A673 (cell line): ENCODE data around the gene CLDN1. TPM values are rescaled to one million over a fixed set of nuclear protein-coding genes. Genes with fewer than 3 reads are reported as not detected.

Source experiments
- BruUV-seq: library from RNA; stranded (reverse); fragments of 400-500 nt; replicated peaks from 2 replicates; lab custom pipeline; 2021; lab: Mats Ljungman, UMichigan
- CTCF ChIA-PET: fragments of 300-600 bp; sonication (Branson Sonifier 250); formaldehyde crosslinking; loops from one replicate; lab custom pipeline; 2022; ENCODE audit warnings: antibody characterized with exemption; lab: Charles Lee
- POLR2A ChIA-PET: fragments of 300-600 bp; sonication (Branson Sonifier 250); formaldehyde crosslinking; loops from one replicate; lab custom pipeline; 2022; ENCODE audit warnings: antibody characterized with exemption; ENCODE audit not compliant: low non-redundant PET; lab: Charles Lee
- DNase-seq: peaks from one replicate; pipeline ENCODE4 v3.0.0-alpha.2; 2015; ENCODE audit warnings: low spot score
- H3K27ac ChIP-seq: fragments of 200-600 bp; sonication (generic); 2 replicates; pipeline ENCODE4 v1.5.1; 2016; ENCODE audit warnings: mixed run types, low read depth, mild to moderate bottlenecking, mixed read lengths, antibody characterized with exemption, low read length; ENCODE audit not compliant: poor library complexity, severe bottlenecking
- H3K27me3 ChIP-seq: fragments of 200-600 bp; sonication (generic); replicated peaks from 2 replicates; pipeline ENCODE4 v1.6.1; 2017; ENCODE audit warnings: mixed run types, low read depth, mild to moderate bottlenecking, mixed read lengths, antibody characterized with exemption, low read length; ENCODE audit not compliant: insufficient read depth, poor library complexity
- H3K36me3 ChIP-seq: fragments of 200-600 bp; sonication (generic); 2 replicates; pipeline ENCODE4 v1.6.1; 2016; ENCODE audit warnings: mixed run types, mild to moderate bottlenecking, mixed read lengths, antibody characterized with exemption, low read length; ENCODE audit not compliant: insufficient read depth, poor library complexity, severe bottlenecking
- H3K4me1 ChIP-seq: fragments of 200-600 bp; sonication (generic); 2 replicates; pipeline ENCODE4 v1.6.1; 2017; ENCODE audit warnings: mixed run types, mild to moderate bottlenecking, mixed read lengths, antibody characterized with exemption, low read length; ENCODE audit not compliant: insufficient read depth, poor library complexity, severe bottlenecking
- H3K4me3 ChIP-seq: fragments of 200-600 bp; sonication (generic); 2 replicates; pipeline ENCODE4 v1.5.1; 2016; ENCODE audit warnings: low read depth, mixed run types, mild to moderate bottlenecking, mixed read lengths, low read length; ENCODE audit not compliant: poor library complexity, severe bottlenecking
- H3K9me3 ChIP-seq: fragments of 200-600 bp; sonication (generic); 2 replicates; pipeline ENCODE4 v1.6.1; 2016; ENCODE audit warnings: mixed run types, low read depth, mild to moderate bottlenecking, mixed read lengths, antibody characterized with exemption, low read length; ENCODE audit not compliant: poor library complexity, severe bottlenecking
- EZH2 ChIP-seq: fragments of 200-600 bp; sonication (generic); IDR thresholded peaks from 2 replicates; pipeline ENCODE4 v1.6.1; 2017; ENCODE audit warnings: borderline replicate concordance, low read depth, mild to moderate bottlenecking, mixed read lengths, antibody characterized with exemption, low read length; ENCODE audit not compliant: poor library complexity, severe bottlenecking
- intact Hi-C: fragments of 100-400 bp; cut with micrococcal nuclease; formaldehyde crosslinking; loops from one replicate; pipeline ENCODE4 v1.10.0; 2022; ENCODE audit not compliant: unreplicated experiment
- total RNA-seq: library from RNA; stranded (reverse); gene quantifications from 2 replicates; pipeline ENCODE4 v1.2.3, GENCODE V29; 2021
- TF ChIP-seq, protein P1 (sequence below): fragments of 300-800, 200-600 bp; sonication (generic); conservative IDR thresholded peaks from 2 replicates; pipeline ENCODE4 v1.5.1; 2017; ENCODE audit warnings: low read depth, mild to moderate bottlenecking, antibody characterized with exemption, low read length, moderate library complexity, mixed read lengths

CLDN1 gene
- total RNA-seq, 1 experiment from 2014 or later = 184 TPM

- POLR2A ChIA-PET = no interaction called here
- BruUV-seq = no TSS peak
- intact Hi-C loops = no loop called here
- TF ChIP-seq EZH2 = no peak
- TF ChIP-seq, protein P1, sequence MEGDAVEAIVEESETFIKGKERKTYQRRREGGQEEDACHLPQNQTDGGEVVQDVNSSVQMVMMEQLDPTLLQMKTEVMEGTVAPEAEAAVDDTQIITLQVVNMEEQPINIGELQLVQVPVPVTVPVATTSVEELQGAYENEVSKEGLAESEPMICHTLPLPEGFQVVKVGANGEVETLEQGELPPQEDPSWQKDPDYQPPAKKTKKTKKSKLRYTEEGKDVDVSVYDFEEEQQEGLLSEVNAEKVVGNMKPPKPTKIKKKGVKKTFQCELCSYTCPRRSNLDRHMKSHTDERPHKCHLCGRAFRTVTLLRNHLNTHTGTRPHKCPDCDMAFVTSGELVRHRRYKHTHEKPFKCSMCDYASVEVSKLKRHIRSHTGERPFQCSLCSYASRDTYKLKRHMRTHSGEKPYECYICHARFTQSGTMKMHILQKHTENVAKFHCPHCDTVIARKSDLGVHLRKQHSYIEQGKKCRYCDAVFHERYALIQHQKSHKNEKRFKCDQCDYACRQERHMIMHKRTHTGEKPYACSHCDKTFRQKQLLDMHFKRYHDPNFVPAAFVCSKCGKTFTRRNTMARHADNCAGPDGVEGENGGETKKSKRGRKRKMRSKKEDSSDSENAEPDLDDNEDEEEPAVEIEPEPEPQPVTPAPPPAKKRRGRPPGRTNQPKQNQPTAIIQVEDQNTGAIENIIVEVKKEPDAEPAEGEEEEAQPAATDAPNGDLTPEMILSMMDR = no peak
- no peaks in the 10 kb centered on the region for H3K9me3 ChIP-seq
- no peaks in the 10 kb centered on the region for H3K36me3 ChIP-seq
- no peak overlapping the region for H3K4me3 ChIP-seq
- no peaks in the 10 kb centered on the region for H3K27me3 ChIP-seq
- H3K4me1 ChIP-seq = no peaks in the 10 kb centered on the region
- CTCF ChIA-PET = no interaction called here
- H3K27ac ChIP-seq = no peak overlapping the region
- DNase-seq = no peak
Observed at GRCh38 chr3:190359813-190360212, 37.6 kb upstream of the CLDN1 start.

GRCh38 chr3:190357468-190357867 is 35.2 kb upstream of the CLDN1 start:
- ChIA-PET CTCF (no interaction called here), POLR2A (no interaction called here)
- DNase-seq = no peak
- H3K4me1 ChIP-seq = peaks cover 7% of the 10 kb centered on the region
- BruUV-seq = no TSS peak
- intact Hi-C loops = no loop called here
- H3K27ac ChIP-seq = no peak overlapping the region
- TF ChIP-seq, protein P1 = no peak
- no peak for TF ChIP-seq EZH2
- H3K9me3 ChIP-seq = peaks cover 4% of the 10 kb centered on the region
- no peaks in the 10 kb centered on the region for H3K27me3 ChIP-seq
- no peak overlapping the region for H3K4me3 ChIP-seq
- H3K36me3 ChIP-seq = no peaks in the 10 kb centered on the region

GRCh38 chr3:190356246-190356645 is 34.0 kb upstream of the CLDN1 start:
- DNase-seq = no peak
- Histone ChIP-seq H3K27ac (no peak overlapping the region), H3K36me3 (no peaks in the 10 kb centered on the region), H3K9me3 (peaks cover 4% of the 10 kb centered on the region), H3K4me3 (no peak overlapping the region), H3K4me1 (peaks cover 19% of the 10 kb centered on the region), H3K27me3 (no peaks in the 10 kb centered on the region)
- no TSS peak for BruUV-seq
- CTCF ChIA-PET = no interaction called here
- TF ChIP-seq, protein P1 = no peak
- no peak for TF ChIP-seq EZH2
- POLR2A ChIA-PET = no interaction called here
- intact Hi-C loops = no loop called here
